ENCODE results near the gene VN1R5.
"Not testable (repeated sequence)": the region's sequence is repeated elsewhere in the genome, so short reads cannot be mapped to it uniquely, and the experiment has no call there.

The VN1R5 gene

DNA sequence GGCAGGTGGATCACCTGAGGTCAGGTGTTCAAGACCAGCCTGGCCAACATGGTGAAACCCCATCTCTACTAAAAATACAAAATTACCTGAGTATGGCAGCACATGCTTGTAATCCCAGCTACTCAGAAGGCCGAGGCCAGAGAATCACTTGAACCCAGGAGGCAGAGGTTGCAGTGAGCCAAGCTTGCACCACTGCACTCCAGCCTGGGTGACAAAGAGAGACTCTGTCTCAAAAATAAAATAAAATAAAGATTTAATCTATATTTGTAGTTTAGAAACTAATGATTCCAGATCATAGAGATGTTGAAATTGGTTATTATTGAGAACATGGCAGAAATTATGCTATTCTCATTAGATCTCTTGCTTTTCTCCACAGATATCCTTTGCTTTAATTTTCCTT is at the start of gene VN1R5:
Gene VN1R5 (plus strand): TSS at position 301 of the 400 bp plus-strand sequence.
- not testable (repeated sequence) for DNase-seq (ENCODE audit: low read depth in 2 of 3, low spot score in 2 of 3)

DNA sequence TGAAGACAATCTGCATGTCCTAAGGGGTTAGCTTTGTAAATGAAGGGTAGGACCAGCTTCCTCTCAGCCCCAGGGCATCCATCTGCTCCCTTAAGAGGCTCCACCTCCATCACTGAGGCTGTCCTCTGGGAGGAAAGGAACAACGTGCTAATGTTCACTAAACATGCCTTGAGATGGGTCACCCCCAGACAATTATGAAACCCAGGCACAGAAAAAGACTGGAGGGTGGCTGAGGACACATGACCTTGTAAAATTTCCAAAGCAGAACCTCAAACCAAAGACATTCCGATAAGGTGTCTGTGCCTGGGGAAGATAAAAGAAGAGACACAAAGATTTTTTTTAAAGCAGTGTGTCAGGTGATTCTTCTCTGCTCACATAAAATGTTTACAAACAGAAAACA is 46.5 kb upstream of the VN1R5 start:
- DNase-seq (ENCODE audit: low read depth in 2 of 3, low spot score in 2 of 3), result no peak

DNA sequence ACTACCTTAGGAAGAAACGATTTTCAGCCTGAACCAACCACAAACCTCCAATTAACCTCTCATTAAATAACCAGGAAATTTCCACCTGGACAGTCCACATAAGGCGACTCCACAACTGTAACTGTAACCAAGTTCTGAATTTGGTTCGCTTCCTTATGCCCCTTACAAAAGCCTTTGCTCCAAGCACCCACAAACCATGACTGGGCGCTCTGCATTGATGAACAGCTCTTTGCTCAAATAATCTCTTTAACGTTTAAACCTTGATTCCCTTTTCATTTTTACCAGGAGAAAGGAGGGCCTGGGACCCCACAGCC is 45.9 kb upstream of the VN1R5 start:
- no peak for DNase-seq (ENCODE audit: low read depth in 2 of 3, low spot score in 2 of 3)

DNA sequence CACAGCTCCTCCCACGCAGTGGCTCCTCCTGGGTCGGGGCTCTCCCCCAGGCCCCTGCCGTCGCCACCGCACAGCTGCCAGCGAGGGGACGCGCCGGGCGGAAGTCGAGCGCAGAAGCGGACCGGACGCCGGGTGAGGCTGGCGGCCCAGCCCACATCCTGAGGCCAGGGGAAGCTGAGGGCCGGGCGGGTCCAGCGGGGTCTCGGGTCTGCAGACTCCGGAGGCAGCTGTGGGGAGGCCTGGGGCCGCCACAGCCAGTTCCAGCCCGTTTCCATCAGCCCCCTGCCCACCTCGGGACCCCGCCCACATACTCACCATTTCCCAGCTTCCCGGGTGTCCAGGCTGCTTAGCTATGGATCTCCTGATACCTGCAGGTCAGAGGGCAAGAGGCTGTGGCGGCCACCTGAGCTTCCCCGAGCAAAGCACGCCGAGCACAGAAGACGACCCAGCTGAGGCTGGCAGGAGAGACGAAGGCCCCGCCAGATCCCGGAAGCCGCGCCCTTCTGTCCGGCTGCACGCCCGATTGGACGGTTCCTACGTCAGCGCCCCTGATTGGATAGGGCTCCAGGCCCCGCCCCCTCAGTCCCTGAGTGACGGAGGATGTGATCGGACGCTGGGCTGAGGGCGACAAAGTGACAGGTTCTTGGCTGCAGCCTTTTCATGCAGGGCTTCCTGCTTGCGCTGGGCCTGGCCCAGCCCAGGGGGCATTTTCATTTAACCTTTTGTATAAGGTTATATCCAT is 45.3 kb upstream of the VN1R5 start:
- DNase-seq (ENCODE audit: low read depth in 2 of 3, low spot score in 2 of 3), result peak; percentile 70 to 90 (median 86)

DNA sequence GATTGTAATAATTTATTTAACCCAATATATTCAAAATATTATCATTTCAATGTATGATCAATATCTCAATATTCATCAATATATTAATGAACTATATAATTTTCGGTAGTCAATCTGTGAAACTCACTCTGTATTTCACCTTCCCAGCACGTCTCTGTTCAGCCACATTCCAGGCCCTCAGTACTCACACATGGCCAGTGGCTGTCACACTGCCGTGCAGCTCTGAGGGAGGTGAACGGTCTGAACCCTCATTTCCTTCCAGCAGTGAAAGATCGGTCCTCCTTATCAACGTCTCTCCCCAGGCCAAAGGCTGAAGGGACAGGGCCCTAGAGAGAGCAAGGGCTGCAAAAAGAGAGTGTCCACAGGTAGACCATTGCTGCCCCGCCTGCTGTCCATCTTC is 44.5 kb upstream of the VN1R5 start:
- DNase-seq (ENCODE audit: low read depth in 2 of 3, low spot score in 2 of 3), result no peak

DNA sequence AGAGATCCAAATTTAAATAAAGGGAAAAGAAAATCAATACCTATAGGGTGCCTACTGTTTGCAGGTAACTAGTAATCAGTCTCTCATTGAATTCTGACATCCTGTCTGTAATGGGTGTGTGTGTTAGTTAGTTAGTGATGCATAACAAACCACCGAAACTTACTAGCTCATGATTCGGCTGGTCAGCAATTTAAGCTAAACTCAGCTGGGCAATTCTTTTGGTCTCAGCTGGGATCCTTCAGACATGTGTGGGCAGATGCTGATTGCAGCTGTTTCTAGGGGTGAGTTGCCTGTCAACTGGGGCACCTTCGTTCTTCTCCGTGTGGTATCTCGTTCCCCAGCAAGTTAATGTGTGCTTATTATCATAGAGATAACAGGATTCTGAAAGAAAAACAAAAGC is 43.9 kb upstream of the VN1R5 start:
- DNase-seq (ENCODE audit: low read depth in 2 of 3, low spot score in 2 of 3), result no peak

DNA sequence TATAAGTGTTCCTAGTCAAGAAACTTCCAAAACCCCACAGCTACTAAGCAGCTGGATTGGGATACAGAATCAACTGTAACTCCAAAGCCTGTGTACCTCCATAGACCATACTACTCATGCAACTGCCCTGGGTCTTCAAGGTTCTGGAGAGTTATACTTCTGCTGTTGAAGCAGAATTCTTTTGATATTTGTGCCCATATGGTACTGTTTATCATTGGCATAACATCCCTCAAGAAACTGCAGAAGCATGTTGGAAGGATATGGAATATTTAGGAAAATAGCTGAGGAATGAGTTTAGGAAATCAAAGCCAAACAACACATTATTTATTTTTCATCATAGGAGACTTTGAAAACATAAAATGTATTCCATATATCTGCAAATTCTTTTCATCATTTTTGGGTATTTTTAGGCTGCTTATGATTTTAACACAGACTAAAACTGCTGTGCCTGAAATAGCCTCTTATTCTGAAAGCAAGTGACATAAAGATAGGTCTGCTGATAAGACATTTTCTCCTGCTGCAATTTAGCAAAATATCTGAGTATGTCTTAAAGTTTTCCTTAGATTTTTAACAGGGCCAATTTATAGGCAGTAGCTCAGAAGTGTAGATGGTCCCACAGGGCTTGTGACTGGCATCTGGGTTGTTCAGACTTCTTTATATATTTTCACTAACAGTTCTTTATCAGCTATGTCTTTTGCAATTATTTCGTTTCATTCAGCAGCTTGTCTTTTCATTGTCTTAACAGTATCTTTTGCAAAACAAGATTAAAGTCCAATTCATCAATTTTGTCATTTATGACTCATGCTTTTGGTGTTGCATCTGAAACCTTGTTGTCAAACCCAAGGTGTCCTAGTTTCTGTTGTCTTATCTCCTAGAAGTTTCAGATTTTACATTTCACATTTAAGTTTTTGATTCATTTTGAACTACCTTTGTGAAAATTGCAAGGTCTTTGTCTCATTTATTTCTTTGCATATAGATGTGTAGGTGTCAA is 43.0 kb upstream of the VN1R5 start:
- no peak for DNase-seq (ENCODE audit: low read depth in 2 of 3, low spot score in 2 of 3)

DNA sequence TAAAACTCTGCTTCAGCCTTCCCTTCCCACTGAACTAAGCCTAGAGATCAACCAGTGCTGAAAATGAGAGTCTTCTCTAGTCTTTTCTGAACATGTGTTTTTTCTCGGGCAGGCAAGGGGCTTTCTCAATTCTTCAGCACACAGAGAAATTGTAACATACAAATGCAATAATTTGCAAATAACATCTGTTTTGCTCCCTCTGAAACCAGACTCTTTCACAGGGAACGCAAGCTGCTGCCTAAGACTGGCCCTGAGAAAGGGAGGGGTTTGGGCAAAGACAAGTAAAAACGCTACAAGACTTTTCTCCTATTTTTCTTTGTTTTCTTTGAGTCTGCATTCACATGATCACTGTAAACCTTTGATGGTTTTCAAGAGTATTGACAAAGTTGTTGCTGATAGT is 39.6 kb upstream of the VN1R5 start:
- no peak for DNase-seq (ENCODE audit: low read depth in 2 of 3, low spot score in 2 of 3)

DNA sequence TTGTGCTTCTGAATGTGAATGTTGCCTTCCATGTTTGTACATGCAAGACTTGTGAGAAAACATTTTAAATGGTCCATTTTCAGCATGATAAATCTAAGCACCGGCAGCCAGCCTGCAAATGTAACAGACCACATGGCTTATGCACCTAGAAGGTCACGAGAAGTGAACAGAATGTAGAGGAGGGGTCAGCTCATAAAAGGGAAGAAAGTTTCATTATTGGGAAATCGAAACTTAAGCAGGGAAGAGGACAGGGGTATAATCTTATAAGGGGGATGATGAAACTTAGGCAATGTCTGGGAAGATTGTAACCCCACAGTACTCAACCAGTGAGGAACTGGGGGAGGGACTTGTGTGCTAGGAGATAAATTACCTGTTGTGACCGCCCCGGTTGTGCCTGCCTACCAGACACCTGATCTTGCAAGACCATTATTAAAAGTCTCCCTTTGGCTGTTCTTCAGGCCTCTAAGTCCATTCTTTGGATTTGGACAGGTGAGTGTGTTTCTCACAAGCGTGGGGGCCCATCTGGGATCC is 37.7 kb upstream of the VN1R5 start:
- no peak for DNase-seq (ENCODE audit: low read depth in 2 of 3, low spot score in 2 of 3)

DNA sequence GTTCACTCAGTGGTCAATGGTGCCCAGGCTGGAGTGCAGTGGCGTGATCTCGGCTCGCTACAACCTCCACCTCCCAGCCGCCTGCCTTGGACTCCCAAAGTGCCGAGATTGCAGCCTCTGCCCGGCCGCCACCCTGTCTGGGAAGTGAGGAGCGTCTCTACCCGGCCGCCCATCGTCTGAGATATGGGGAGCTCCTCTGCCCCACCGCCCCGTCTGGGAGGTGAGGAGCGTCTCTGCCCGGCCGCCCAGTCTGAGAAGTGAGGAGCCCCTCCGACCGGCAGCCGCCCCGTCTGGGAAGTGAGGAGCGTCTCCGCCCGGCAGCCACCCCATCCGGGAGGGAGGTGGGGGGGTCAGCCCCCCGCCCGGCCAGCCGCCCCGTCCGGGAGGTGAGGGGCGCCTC is 35.6 kb upstream of the VN1R5 start:
- DNase-seq (ENCODE audit: low read depth in 2 of 3, low spot score in 2 of 3), result not testable (repeated sequence)

DNA sequence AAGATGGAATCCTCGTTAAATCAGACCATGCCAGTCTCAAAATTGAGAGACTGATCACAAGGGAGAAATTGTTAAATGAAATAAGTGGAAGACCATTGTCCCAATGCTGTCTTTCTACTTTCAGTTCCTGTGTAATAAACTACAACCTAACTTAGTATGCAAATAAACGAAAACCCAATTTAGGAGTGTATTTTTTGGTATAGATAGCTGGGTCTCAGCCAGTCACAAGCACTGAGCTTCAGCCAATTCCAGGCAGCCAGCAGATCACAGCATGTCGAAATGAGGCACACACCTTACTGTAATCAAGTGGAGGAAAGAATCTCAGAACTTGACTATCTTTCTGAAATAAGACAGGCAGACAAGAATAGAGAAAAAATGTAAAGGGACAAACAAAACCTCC is 33.0 kb upstream of the VN1R5 start:
- no peak for DNase-seq (ENCODE audit: low read depth in 2 of 3, low spot score in 2 of 3)

DNA sequence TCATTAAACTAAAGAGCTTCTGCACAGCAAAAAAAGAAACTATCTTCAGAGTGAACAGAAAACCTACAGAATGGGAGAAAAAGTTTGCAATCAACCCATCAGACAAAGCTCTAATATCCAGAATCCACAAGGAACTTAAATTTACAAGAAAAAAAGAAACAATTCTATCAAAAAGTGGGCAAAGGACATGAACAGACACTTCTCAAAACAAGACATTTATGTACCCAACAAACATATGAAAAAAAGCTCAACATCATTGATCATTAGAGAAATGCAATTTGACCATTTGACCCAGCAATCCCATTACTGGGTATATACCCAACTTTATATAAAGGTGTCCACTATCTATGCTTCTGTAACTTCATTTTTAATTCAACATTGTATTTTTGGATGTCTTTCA is 31.1 kb upstream of the VN1R5 start:
- no peak for DNase-seq (ENCODE audit: low read depth in 2 of 3, low spot score in 2 of 3)

DNA sequence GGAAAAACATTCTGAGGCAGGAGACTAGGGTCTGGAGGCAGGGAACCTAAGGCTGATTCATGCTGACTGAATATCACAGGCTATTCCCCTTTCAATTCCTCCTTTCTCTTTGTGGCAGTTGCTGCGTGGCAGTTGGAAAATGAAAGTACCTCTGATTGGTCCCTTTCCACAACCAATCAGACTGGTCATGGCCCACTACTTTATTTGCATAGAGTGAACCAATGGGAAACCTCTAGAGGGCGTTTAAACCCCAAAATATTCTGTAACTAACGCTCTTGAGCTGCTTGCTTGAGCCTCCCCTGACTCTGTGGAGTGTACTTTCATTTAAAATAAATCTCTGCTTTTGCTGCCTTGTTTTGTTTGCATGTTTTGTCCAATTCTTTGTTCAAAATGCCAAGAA is 27.7 kb upstream of the VN1R5 start:
- DNase-seq (ENCODE audit: low read depth in 2 of 3, low spot score in 2 of 3), result no peak

DNA sequence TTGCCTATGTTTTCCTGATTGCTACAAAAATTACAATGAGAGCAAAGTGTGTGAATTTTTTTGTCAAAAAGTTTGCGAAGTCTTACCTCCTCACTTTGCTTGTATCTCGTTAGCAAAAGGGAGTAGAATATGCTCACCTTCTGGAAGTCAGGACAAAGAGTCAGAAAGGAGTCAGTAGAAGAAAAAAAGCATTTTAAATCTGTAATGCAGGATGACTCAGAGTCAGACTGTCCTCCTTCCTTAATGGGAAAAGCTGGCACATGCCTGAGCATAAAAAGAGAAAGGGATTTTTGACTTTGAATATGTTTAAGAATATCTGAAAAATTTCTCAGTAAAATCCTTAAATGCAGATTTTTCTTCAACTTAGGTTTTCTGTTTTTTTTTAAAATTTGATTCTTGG is 14.2 kb upstream of the VN1R5 start:
- DNase-seq (ENCODE audit: low read depth in 2 of 3, low spot score in 2 of 3), result no peak

DNA sequence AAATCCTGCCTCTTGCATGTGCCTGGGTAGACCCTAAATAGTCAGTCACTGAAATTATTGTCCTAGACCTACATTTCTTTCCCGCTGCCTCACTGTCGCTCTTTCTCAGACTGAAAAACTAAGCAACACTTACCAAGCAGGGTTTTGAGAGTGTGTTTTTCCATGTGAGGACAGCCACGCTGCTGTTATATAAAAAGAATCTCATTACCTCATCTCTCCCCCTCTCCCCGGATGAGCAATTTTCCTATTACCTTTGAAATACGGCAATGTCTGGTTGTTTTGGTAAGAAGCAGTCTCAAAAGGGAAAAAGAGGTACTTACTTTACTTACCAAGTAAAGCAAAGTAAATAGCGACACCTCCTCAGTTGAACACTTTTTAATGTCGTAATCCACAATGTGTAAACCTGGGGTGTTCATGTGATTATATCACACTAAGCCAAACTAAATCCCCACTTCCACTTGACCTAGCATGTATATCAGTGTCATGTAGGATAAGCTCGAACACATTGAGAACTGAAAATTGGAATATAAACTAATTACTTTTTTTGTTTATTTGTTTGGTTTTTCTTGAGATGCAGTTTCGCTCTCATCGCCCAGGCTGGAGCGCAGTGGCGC is 12.2 kb upstream of the VN1R5 start:
- DNase-seq (ENCODE audit: low read depth in 2 of 3, low spot score in 2 of 3), result no peak

DNA sequence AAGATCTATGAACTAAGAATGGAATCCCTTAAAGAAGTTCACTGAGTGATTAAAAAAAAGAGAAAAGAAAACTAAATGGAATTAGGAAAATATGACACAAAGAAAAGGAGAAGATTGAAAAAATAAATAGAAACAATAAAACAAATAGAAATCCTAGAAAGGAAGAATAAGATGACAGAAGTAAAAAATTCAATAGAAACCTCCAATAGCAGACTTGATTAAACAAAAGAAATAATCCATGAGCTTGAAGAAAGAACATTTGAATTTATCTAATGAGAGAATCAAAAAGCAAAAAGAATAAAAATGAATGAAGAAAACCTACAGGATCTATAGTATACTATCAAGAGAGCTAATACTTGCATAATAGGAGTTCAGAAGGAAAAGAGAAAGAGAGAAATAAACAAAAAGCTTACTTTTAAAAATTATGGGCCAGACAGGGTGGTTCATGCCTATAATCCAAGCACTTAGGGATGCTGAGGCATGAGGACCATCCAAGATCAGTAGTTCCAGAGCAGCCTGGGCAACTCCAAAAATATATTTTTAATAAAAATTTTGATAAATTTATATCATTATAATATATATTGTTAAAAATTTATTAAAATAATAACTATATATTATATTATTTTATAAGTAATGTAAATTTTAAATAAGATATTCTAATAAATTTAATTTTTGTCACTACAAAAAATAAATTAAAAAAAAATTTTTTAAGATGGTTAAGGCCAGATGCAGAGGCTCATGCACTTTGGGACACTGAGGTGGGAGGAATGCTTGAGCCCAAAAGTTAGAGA is 9.4 kb upstream of the VN1R5 start:
- no peak for DNase-seq (ENCODE audit: low read depth in 2 of 3, low spot score in 2 of 3)

DNA sequence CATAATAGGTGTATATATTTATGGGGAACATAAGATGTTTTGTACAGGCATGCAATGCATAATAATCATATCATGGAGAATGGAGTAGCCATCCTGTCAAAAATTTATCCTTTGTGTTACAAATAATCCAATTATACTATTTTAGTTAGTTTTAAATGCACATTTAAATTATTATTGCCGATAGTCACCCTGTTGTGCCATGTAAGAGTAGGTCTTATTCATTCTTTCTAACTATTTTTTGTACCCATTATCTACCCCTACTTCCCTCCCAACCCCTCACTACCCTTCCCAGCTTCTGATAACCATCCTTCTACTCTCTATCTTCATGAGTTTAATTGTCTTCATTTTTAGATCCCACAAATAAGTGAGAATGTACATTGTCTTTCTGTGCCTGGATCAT is 8.3 kb upstream of the VN1R5 start:
- DNase-seq (ENCODE audit: low read depth in 2 of 3, low spot score in 2 of 3), result no peak

DNA sequence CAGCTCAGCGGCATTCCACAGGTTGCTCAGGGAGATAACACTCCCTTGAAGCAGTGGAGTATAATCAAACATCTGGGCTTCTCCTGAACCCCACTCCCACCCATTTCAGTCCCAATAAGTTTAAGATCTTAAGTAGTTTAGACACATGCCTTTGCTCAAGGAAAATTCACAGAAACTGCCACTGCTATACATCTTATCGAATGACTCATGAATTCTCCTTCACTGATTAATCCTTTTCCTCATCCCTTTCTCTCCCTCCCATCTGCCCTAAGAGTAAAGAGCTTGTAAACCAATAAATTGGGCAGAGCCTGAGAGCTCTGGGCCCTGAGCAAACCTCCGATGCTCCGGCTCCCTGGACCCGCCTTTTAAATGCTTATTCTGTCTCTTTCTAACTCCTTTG is 10.2 kb downstream of the VN1R5 start:
- DNase-seq (ENCODE audit: low read depth in 2 of 3, low spot score in 2 of 3), result no peak

DNA sequence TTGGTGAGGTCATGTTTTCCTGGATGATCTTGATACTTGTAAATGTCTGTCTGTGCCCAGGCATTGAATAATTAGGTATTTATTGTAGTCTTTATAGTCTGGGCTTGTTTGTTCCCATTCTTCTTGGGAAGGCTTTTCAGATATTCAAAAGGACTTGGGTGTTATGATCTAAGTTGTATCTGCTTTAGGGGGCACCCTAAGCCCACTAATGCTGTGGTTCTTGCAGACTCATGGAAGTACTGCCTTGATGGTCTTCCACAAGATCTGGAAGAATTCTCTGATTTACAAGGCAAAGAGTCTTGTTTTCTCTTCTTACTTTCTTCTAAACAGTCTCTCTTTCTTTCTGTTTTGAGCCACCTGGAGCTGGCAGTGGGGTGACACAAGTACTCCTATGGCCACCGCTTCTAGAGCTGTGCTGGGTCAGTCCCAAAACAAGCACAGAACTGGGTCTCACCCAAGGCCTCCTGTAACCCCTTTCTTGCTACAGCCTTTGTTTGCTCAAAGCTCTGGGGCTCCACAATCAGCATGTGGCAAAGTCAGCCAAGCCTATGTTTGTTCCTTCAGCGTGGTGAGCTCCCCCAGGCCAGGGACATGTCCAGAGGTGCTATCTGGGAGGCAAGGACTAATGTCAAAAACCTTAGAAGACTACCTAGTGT is 12.6 kb downstream of the VN1R5 start:
- DNase-seq (ENCODE audit: low read depth in 2 of 3, low spot score in 2 of 3), result no peak

DNA sequence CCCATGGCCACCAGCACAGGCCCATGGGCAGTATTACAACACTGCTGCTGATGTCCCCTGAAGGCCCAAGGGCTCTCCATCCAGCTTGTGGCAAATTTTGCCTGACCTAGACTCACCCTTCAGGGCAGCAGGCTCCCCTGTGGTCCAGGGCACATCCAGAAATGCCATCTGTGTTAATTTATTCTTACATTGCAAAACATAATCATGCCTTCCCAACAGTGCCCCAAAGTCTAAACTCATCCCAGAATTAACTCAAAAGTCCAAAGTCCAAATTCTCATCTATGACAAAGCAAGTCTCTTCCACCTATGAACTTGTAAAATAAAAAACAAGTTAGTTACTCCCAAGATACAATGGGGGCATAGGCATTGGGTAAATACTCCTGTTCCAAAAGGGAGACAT is 13.3 kb downstream of the VN1R5 start:
- DNase-seq (ENCODE audit: low read depth in 2 of 3, low spot score in 2 of 3), result no peak

DNA sequence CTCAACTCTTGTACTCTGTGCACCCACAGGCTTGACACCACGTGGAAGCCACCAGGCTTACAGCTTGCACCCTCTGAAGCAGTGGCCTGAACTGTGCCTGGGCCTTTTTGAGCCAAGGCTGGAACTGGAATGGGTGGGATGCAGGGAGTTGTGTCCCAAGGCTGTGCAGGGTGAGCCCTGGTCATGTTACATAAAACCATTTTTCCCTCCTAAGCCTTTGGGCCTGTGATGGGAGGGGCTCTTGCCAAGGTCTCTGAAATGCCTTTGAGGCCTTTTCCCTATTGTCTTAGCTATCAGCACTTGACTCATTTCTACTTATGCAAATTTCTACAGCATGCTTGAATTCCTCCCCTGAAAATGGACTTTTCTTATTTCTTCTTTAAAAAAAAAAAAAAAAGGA is 14.1 kb downstream of the VN1R5 start:
- no peak for DNase-seq (ENCODE audit: low read depth in 2 of 3, low spot score in 2 of 3)

Data from activated CD8-positive, alpha-beta memory T cell treated with anti-CD3 and anti-CD28 coated beads for 48 hours (primary cell).